Measurements from ENCODE around the gene DNAJB6. TPM values are rescaled to one million over a fixed set of nuclear protein-coding genes. Genes with fewer than 3 reads are reported as not detected.

Gene DNAJB6
- total RNA-seq, 1 experiment from 2014 or later, result 82.5 TPM

DNA sequence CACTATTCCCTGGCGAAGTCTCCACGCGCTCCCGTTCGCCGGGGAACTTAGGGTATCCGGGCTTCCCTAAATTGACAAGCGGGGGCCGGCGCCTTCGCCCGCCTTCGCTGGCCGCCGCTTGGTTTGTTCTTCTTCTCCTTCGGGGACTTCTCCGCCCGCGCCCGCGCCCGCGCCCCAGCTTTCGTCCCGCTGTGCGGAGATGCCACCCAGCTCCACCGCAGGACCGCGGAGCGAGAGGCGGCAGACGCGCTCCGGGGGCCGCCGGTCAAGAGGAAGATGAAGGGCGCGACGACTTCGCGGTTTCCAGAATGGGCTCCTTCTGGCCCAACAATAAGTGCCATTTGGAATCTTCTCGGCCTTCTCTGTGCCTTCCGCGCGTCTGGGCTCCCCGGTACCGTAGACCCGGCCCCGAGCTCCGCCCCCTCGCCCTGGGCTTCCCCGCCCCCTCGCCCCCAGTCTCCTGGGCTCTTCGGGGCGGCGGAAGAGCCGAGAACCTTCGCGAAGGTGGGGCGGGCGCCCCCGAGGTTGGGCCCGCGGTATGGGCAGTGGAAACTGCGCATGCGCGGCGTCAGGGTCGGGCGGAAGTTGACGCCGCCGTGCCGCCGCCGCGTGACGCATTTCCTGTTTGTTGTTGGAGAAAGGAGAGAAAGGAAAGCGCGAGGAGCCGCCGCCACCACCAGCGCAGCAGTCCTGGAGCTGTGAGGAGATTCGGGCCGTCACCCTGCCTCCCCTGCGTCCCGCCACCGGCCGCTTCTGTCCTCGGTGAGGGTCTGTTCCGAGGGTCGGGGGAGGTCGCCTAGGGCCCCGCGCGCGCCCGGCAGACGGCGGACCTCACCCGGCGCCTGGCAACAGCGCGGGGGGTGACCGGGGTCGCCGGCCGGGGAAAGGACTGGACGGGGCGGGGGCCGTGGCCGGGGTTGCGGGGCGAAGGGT lies at the start of gene DNAJB6 (continued):
- TF ChIP-seq, protein P1, sequence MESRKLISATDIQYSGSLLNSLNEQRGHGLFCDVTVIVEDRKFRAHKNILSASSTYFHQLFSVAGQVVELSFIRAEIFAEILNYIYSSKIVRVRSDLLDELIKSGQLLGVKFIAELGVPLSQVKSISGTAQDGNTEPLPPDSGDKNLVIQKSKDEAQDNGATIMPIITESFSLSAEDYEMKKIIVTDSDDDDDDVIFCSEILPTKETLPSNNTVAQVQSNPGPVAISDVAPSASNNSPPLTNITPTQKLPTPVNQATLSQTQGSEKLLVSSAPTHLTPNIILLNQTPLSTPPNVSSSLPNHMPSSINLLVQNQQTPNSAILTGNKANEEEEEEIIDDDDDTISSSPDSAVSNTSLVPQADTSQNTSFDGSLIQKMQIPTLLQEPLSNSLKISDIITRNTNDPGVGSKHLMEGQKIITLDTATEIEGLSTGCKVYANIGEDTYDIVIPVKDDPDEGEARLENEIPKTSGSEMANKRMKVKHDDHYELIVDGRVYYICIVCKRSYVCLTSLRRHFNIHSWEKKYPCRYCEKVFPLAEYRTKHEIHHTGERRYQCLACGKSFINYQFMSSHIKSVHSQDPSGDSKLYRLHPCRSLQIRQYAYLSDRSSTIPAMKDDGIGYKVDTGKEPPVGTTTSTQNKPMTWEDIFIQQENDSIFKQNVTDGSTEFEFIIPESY (IDR thresholded peaks at IDR 0.05; ENCODE audit: extremely low read depth, insufficient replicate concordance, low read length), result no peak
- TF ChIP-seq CEBPB (IDR thresholded peaks at IDR 0.05; ENCODE audit: low read depth), result no peak

DNA sequence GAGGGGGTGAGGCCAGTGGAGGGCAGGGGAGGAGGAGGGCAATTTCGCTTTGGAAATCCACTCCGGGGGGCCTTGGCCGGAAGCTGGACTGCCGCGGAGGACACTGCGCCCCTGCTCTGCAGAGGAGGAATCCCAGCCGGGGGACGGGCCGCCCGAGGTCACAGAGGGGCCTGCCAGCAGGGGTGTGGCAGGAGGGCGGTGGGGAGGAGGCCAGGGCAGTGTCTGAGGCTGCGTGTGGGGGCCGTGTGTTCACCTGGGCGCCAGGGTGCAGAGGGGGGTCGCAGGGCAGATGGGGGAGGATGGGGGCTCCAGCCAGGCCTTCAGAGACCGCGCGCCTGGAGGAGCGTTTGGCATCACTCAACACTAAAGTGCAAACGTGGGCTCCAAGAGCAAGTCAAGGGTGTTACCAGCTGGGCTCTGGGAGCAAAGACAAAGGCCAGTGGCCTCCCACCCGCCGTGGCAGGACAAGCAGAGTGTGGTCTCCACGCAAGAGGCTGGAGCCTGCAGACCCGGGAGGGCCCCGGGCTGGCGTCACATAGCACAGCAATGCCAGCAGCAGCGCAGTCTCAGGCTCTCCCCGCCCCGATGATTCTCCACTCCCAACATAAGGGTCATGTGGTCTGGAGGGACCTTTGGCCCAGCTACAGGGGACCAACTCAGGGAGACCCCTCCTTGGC lies 45.3 kb upstream of the DNAJB6 start:
- Histone ChIP-seq H3K9me3 (ENCODE audit: control insufficient read depth in 1 of 2, insufficient read depth in 1 of 2, low read depth in 1 of 2, low read length in 2 of 2) (no peaks in the 10 kb centered on the region), H3K27ac (ENCODE audit: low read depth, low read length) (no peak overlapping the region), H3K4me3 (replicated peaks in 1 of 2; ENCODE audit: low read depth in 1 of 2, low read length in 2 of 2) (no peak overlapping the region), H2AFZ (ENCODE audit: low read depth, low read length, poor library complexity, severe bottlenecking) (no peak overlapping the region), H3K36me3 (ENCODE audit: control insufficient read depth in 1 of 2, insufficient read depth in 2 of 2, low read length in 2 of 2) (no peaks in the 10 kb centered on the region), H3K79me2 (ENCODE audit: insufficient read depth, low read length) (no peaks in the 10 kb centered on the region), H3K9me2 (ENCODE audit: insufficient read depth) (no peaks in the 10 kb centered on the region), H4K20me1 (ENCODE audit: insufficient read depth) (no peaks in the 10 kb centered on the region), H3K9ac (ENCODE audit: low read length) (no peak overlapping the region), H3K4me2 (ENCODE audit: low read length) (no peak overlapping the region), H3K4me1 (ENCODE audit: control insufficient read depth in 1 of 2, insufficient read depth in 2 of 2, low read length in 2 of 2) (peaks cover 21 to 41% of the 10 kb centered on the region in 2 experiments), H3K27me3 (ENCODE audit: insufficient read depth, low read length) (no peaks in the 10 kb centered on the region)
- intact Hi-C loops (cut with micrococcal nuclease), result no loop called here
- ChIA-PET CTCF (interaction anchor here (0.7 kb wide), 1 partner anchor 127 kb away, joined by 3 read pairs; no protein-coding TSS in a partner anchor), POLR2A (no interaction called here), RAD21 (ENCODE audit: low non-redundant PET in 1 of 2, low total read pairs in 2 of 2, uncharacterized antibody in 2 of 2, unreplicated experiment in 2 of 2) (no interaction called here)
- no TSS peak for BruUV-seq (replicated peaks)
- no peak for ATAC-seq
- no peak for DNase-seq (ENCODE audit: low read depth, low spot score)
- TF ChIP-seq, protein P2, sequence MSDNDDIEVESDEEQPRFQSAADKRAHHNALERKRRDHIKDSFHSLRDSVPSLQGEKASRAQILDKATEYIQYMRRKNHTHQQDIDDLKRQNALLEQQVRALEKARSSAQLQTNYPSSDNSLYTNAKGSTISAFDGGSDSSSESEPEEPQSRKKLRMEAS (IDR thresholded peaks at IDR 0.05), result no peak
- TF ChIP-seq TCF7L2 (IDR thresholded peaks at IDR 0.05; ENCODE audit: borderline replicate concordance, extremely low read depth, insufficient read depth, insufficient read length) (no peak), RAD21 (IDR thresholded peaks at IDR 0.05; ENCODE audit: low read depth) (no peak), CEBPB (IDR thresholded peaks at IDR 0.05; ENCODE audit: low read depth) (no peak), YY1 (IDR thresholded peaks at IDR 0.05; ENCODE audit: extremely low read depth, insufficient replicate concordance, low read depth, low read length) (no peak), ZFX (IDR thresholded peaks at IDR 0.05) (no peak), FOSL1 (IDR thresholded peaks at IDR 0.05; ENCODE audit: low read depth) (no peak), EZH2phosphoT487 (IDR thresholded peaks at IDR 0.05; ENCODE audit: borderline replicate concordance) (no peak), EZH2 (IDR thresholded peaks at IDR 0.05) (no peak), POLR2AphosphoS5 (IDR thresholded peaks at IDR 0.05; ENCODE audit: low read depth, low read length) (no peak), ZNF274 (IDR thresholded peaks at IDR 0.05; ENCODE audit: low read depth, low read length) (no peak)
- TF ChIP-seq, protein P3, sequence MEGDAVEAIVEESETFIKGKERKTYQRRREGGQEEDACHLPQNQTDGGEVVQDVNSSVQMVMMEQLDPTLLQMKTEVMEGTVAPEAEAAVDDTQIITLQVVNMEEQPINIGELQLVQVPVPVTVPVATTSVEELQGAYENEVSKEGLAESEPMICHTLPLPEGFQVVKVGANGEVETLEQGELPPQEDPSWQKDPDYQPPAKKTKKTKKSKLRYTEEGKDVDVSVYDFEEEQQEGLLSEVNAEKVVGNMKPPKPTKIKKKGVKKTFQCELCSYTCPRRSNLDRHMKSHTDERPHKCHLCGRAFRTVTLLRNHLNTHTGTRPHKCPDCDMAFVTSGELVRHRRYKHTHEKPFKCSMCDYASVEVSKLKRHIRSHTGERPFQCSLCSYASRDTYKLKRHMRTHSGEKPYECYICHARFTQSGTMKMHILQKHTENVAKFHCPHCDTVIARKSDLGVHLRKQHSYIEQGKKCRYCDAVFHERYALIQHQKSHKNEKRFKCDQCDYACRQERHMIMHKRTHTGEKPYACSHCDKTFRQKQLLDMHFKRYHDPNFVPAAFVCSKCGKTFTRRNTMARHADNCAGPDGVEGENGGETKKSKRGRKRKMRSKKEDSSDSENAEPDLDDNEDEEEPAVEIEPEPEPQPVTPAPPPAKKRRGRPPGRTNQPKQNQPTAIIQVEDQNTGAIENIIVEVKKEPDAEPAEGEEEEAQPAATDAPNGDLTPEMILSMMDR (IDR thresholded peaks at IDR 0.05 in 2 of 3, conservative IDR thresholded peaks at IDR 0.05 in 1 of 3; ENCODE audit: borderline replicate concordance in 1 of 3, insufficient read depth in 1 of 3, low read depth in 2 of 3, low read length in 2 of 3), result no peak
- TF ChIP-seq, protein P4, sequence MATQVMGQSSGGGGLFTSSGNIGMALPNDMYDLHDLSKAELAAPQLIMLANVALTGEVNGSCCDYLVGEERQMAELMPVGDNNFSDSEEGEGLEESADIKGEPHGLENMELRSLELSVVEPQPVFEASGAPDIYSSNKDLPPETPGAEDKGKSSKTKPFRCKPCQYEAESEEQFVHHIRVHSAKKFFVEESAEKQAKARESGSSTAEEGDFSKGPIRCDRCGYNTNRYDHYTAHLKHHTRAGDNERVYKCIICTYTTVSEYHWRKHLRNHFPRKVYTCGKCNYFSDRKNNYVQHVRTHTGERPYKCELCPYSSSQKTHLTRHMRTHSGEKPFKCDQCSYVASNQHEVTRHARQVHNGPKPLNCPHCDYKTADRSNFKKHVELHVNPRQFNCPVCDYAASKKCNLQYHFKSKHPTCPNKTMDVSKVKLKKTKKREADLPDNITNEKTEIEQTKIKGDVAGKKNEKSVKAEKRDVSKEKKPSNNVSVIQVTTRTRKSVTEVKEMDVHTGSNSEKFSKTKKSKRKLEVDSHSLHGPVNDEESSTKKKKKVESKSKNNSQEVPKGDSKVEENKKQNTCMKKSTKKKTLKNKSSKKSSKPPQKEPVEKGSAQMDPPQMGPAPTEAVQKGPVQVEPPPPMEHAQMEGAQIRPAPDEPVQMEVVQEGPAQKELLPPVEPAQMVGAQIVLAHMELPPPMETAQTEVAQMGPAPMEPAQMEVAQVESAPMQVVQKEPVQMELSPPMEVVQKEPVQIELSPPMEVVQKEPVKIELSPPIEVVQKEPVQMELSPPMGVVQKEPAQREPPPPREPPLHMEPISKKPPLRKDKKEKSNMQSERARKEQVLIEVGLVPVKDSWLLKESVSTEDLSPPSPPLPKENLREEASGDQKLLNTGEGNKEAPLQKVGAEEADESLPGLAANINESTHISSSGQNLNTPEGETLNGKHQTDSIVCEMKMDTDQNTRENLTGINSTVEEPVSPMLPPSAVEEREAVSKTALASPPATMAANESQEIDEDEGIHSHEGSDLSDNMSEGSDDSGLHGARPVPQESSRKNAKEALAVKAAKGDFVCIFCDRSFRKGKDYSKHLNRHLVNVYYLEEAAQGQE (IDR thresholded peaks at IDR 0.05; ENCODE audit: low read depth), result no peak
